HG02840 (cell line): Measurements from ENCODE around the gene CLECL1.
"Not testable (repeated sequence)": the region's sequence is repeated elsewhere in the genome, so short reads cannot be mapped to it uniquely, and the experiment has no call there.

Source experiments
- ATAC-seq: cut with Tn5 transposase; IDR thresholded peaks from one replicate; pipeline ENCODE4 v1.9.1; 2021; ENCODE audit warnings: mild to moderate bottlenecking, moderate library complexity, moderate number of reproducible peaks; ENCODE audit not compliant: unreplicated experiment, low FRiP score

Gene CLECL1

GRCh38 chr12:9752145-9752933 is 19.4 kb upstream of the CLECL1 start:
- no peak for ATAC-seq

GRCh38 chr12:9751204-9752144 is 18.6 kb upstream of the CLECL1 start:
- no peak for ATAC-seq

GRCh38 chr12:9750276-9751203 is 17.6 kb upstream of the CLECL1 start:
- no peak for ATAC-seq

- no peak for ATAC-seq
These were observed 16.7 kb upstream of the CLECL1 start for GRCh38 chr12:9749640-9750039.

- ATAC-seq = no peak
These were observed 12.3 kb upstream of the CLECL1 start for GRCh38 chr12:9745199-9745598.

- no peak for ATAC-seq
These were observed 9.8 kb upstream of the CLECL1 start for GRCh38 chr12:9742661-9743060.

GRCh38 chr12:9741726-9742125 is 8.8 kb upstream of the CLECL1 start:
- no peak for ATAC-seq

GRCh38 chr12:9740106-9740750 is 7.3 kb upstream of the CLECL1 start:
- no peak for ATAC-seq

- not testable (repeated sequence) for ATAC-seq
These were observed 6.7 kb upstream of the CLECL1 start for GRCh38 chr12:9739404-9740105.

GRCh38 chr12:9738905-9739304 is 6.0 kb upstream of the CLECL1 start:
- ATAC-seq = not testable (repeated sequence)

GRCh38 chr12:9736936-9737705 is 4.2 kb upstream of the CLECL1 start:
- no peak for ATAC-seq

GRCh38 chr12:9735601-9736000 is 2.7 kb upstream of the CLECL1 start:
- no peak for ATAC-seq

- ATAC-seq = no peak
These were observed 1.1 kb downstream of the CLECL1 start for GRCh38 chr12:9731797-9732196.

- ATAC-seq = no peak
These were observed 1.5 kb downstream of the CLECL1 start for GRCh38 chr12:9731393-9731792.

GRCh38 chr12:9730591-9730990 is 2.3 kb downstream of the CLECL1 start:
- ATAC-seq = no peak

GRCh38 chr12:9730011-9730410 is 2.9 kb downstream of the CLECL1 start:
- no peak for ATAC-seq

GRCh38 chr12:9729082-9729481 is 3.8 kb downstream of the CLECL1 start:
- ATAC-seq = no peak

GRCh38 chr12:9727813-9728212 is 5.1 kb downstream of the CLECL1 start:
- ATAC-seq = no peak
